Measurements from ENCODE around the gene NSD2. TPM values are rescaled to one million over a fixed set of nuclear protein-coding genes. Genes with fewer than 3 reads are reported as not detected.

Gene NSD2
- total RNA-seq, 2 donors from 2014 or later: 153 to 208 TPM

DNA sequence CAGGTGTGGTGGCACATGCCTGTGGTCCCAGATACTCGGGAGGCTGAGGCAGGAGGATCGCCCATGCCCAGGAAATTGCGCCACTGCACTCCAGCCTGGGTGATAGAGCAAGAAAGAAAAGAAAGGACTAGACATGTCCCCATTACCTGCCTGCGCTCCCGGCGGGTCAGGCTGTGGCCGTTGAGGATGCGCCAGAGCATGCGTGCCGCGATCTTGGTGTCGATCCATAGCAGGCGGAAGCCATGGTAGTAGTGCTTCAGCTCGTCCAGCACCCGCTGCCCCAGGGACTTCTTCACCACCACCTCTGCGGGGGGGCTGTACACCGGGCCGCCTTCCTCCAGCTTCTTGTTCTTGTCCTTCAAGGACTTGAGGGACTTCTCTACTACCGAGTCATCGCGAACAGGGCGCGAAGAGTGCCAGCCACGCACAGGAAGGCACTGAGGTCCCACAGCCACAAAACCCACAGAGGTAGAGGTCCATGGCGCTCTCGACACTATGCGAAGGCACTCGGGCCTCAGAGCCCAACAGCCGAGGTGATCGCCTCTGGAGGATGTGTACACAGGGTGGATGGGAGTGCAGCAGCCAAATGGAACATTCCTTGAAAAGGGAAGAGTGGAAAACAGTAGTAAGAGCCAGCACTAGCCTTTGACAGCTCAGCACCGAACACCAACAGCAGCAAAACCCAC, 29.8 kb upstream of the NSD2 start:
- H3K4me3 Mint-ChIP-seq: no peak overlapping the region
- peaks cover 55% of the 10 kb centered on the region for H3K36me3 Mint-ChIP-seq (ENCODE audit: low read depth)
- no peaks in the 10 kb centered on the region for H3K9me3 Mint-ChIP-seq
- Histone ChIP-seq H3K36me3 (ENCODE audit: control insufficient read depth, insufficient read depth, low read length) (peaks cover 48% of the 10 kb centered on the region), H3K9me3 (ENCODE audit: control insufficient read depth, low read length) (no peaks in the 10 kb centered on the region), H3K4me3 (ENCODE audit: low read length) (no peak overlapping the region), H3K27me3 (ENCODE audit: control insufficient read depth, insufficient read depth, low read length, poor library complexity, severe bottlenecking) (no peaks in the 10 kb centered on the region), H3K9ac (ENCODE audit: extremely low read depth, low read length, poor library complexity, severe bottlenecking) (no peak overlapping the region), H3K4me1 (ENCODE audit: control insufficient read depth, insufficient read depth, low read length) (no peaks in the 10 kb centered on the region), H3K27ac (ENCODE audit: low read depth, low read length) (no peak overlapping the region)
- 91 to 94% methylated on average over 23 to 31 of the region's 31 CpGs for WGBS, 2 experiments (ENCODE audit: insufficient coverage in 1 of 2, insufficient read length in 1 of 2)
- TF ChIP-seq, protein P1, sequence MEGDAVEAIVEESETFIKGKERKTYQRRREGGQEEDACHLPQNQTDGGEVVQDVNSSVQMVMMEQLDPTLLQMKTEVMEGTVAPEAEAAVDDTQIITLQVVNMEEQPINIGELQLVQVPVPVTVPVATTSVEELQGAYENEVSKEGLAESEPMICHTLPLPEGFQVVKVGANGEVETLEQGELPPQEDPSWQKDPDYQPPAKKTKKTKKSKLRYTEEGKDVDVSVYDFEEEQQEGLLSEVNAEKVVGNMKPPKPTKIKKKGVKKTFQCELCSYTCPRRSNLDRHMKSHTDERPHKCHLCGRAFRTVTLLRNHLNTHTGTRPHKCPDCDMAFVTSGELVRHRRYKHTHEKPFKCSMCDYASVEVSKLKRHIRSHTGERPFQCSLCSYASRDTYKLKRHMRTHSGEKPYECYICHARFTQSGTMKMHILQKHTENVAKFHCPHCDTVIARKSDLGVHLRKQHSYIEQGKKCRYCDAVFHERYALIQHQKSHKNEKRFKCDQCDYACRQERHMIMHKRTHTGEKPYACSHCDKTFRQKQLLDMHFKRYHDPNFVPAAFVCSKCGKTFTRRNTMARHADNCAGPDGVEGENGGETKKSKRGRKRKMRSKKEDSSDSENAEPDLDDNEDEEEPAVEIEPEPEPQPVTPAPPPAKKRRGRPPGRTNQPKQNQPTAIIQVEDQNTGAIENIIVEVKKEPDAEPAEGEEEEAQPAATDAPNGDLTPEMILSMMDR (conservative IDR thresholded peaks at IDR 0.05): no peak
- DNase-seq: no peak
- no peaks in the 10 kb centered on the region for H3K27me3 Mint-ChIP-seq (ENCODE audit: insufficient read depth)
- no peak overlapping the region for H3K27ac Mint-ChIP-seq
- H3K4me1 Mint-ChIP-seq: no peaks in the 10 kb centered on the region

DNA sequence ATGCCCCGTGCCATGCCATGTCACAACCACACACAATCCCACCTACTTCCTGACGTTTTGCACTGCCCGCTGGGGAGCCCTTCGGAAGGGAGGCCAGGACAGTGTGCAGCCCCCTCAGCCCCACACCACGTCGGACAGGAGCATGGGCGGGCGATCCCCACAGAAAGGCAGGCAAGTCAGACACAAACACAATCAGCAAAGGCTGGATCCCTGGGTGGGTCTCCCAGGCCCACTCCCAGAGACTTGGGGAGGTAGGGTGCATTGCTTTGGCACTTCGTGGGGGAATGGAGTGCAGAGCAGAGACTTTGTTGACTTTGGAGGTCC, 29.3 kb upstream of the NSD2 start:
- WGBS, 2 experiments (ENCODE audit: insufficient coverage in 1 of 2, insufficient read length in 1 of 2): 91 to 100% methylated on average over 5 to 9 of the region's 9 CpGs
- Histone ChIP-seq H3K4me1 (ENCODE audit: control insufficient read depth, insufficient read depth, low read length) (no peaks in the 10 kb centered on the region), H3K27ac (ENCODE audit: low read depth, low read length) (no peak overlapping the region), H3K4me3 (ENCODE audit: low read length) (no peak overlapping the region), H3K36me3 (ENCODE audit: control insufficient read depth, insufficient read depth, low read length) (peaks cover 49% of the 10 kb centered on the region), H3K9ac (ENCODE audit: extremely low read depth, low read length, poor library complexity, severe bottlenecking) (no peak overlapping the region), H3K27me3 (ENCODE audit: control insufficient read depth, insufficient read depth, low read length, poor library complexity, severe bottlenecking) (no peaks in the 10 kb centered on the region), H3K9me3 (ENCODE audit: control insufficient read depth, low read length) (no peaks in the 10 kb centered on the region)
- H3K4me1 Mint-ChIP-seq: no peaks in the 10 kb centered on the region
- no peaks in the 10 kb centered on the region for H3K9me3 Mint-ChIP-seq
- no peaks in the 10 kb centered on the region for H3K27me3 Mint-ChIP-seq (ENCODE audit: insufficient read depth)
- peaks cover 57% of the 10 kb centered on the region for H3K36me3 Mint-ChIP-seq (ENCODE audit: low read depth)
- peak overlapping the region; percentile 28 for H3K27ac Mint-ChIP-seq
- no peak overlapping the region for H3K4me3 Mint-ChIP-seq
- TF ChIP-seq, protein P1 (conservative IDR thresholded peaks at IDR 0.05): no peak
- DNase-seq: no peak

DNA sequence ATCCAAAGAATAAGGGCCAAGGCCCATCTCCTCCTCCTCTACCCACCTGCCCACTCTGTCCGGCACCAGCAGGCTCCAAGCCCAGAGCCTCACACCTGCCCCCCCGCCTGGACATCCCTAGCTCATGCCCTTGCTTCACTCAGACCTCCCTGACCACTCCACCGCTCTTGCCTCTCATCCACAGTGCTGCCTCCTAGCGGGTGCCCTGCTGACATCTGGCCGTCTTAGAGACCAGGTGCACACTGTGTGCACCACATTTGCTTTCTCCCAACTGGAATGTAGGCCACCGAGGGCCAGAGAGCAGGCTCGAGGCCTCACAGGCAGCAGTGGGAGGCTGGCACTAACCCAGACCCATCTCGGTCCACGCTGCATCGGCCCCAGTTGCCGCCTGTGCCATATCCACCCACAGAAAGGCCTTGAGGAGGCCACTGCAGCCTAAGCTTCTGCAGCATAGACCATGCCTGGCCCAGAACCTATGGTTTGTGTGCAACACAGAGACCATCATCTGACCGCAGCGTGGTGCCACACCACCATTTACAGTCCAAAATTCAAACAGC, 28.8 kb upstream of the NSD2 start:
- peak; percentile 68 for DNase-seq
- H3K36me3 Mint-ChIP-seq (ENCODE audit: low read depth): peaks cover 60% of the 10 kb centered on the region

More for the DNA sequence above, 28.8 kb upstream of the NSD2 start:
- H3K27me3 ChIP-seq (ENCODE audit: control insufficient read depth, insufficient read depth, low read length, poor library complexity, severe bottlenecking): no peaks in the 10 kb centered on the region
- no peak overlapping the region for H3K4me3 Mint-ChIP-seq
- TF ChIP-seq, protein P1 (conservative IDR thresholded peaks at IDR 0.05): peak; percentile 46
- no peaks in the 10 kb centered on the region for H3K9me3 ChIP-seq (ENCODE audit: control insufficient read depth, low read length)
- no peak overlapping the region for H3K4me3 ChIP-seq (ENCODE audit: low read length)
- no peaks in the 10 kb centered on the region for H3K4me1 ChIP-seq (ENCODE audit: control insufficient read depth, insufficient read depth, low read length)
- no peak overlapping the region for H3K27ac ChIP-seq (ENCODE audit: low read depth, low read length)
- peak overlapping the region; percentile 28 for H3K27ac Mint-ChIP-seq
- no peaks in the 10 kb centered on the region for H3K4me1 Mint-ChIP-seq
- no peak overlapping the region for H3K9ac ChIP-seq (ENCODE audit: extremely low read depth, low read length, poor library complexity, severe bottlenecking)
- no peaks in the 10 kb centered on the region for H3K9me3 Mint-ChIP-seq
- 91 to 100% methylated on average over 7 to 13 of the region's 13 CpGs for WGBS, 2 experiments (ENCODE audit: insufficient coverage in 1 of 2, insufficient read length in 1 of 2)
- no peaks in the 10 kb centered on the region for H3K27me3 Mint-ChIP-seq (ENCODE audit: insufficient read depth)
- peaks cover 48% of the 10 kb centered on the region for H3K36me3 ChIP-seq (ENCODE audit: control insufficient read depth, insufficient read depth, low read length)
